Renal cortical epithelial cell (primary cell): ENCODE results near the gene LINGO4. TPM values are rescaled to one million over a fixed set of nuclear protein-coding genes. Genes with fewer than 3 reads are reported as not detected.

Experiments used
- total RNA-seq: library from RNA; depleted of rRNA; stranded (reverse); fragments of >200 nt; gene quantifications from 2 replicates; pipeline ENCODE4 v1.2.3, GENCODE V29; 2014

The LINGO4 gene
- total RNA-seq, 1 donor from 2014 or later = under 0.01 TPM

Other genes starting within 250 kb of the LINGO4 start
- gene SNX27, start 193.4 kb downstream of the LINGO4 start, total RNA-seq = 20.3 and 70.1 TPM in 2 replicates
- gene CELF3, start 88.6 kb downstream of the LINGO4 start, total RNA-seq = not detected in 2 replicates
- gene RIIAD1, start 83.9 kb downstream of the LINGO4 start, total RNA-seq = not detected in 2 replicates
- 48.3 and 114 TPM in 2 replicates for gene MRPL9, start 41.9 kb downstream of the LINGO4 start, total RNA-seq
- gene TDRKH, start 14.9 kb downstream of the LINGO4 start, total RNA-seq = 9.7 and 10.9 TPM in 2 replicates
- gene RORC, start 26.4 kb upstream of the LINGO4 start, total RNA-seq = 2.1 and 3.9 TPM in 2 replicates
- not detected in 2 replicates for gene C2CD4D, start 34.4 kb upstream of the LINGO4 start, total RNA-seq
- not detected in 2 replicates for gene THEM5, start 48.3 kb upstream of the LINGO4 start, total RNA-seq
- gene THEM4, start 104.1 kb upstream of the LINGO4 start, total RNA-seq = 9.9 and 19.8 TPM in 2 replicates
- gene S100A10, start 188.4 kb upstream of the LINGO4 start, total RNA-seq = 221 and 239 TPM in 2 replicates
- 57.5 and 77.9 TPM in 2 replicates for gene S100A11, start 231.6 kb upstream of the LINGO4 start, total RNA-seq